GM23338 (cell line): ENCODE data around the gene KATNAL1. TPM values are rescaled to one million over a fixed set of nuclear protein-coding genes. Genes with fewer than 3 reads are reported as not detected.

Source experiments
- ATAC-seq: fragments of 200-7000 bp; cut with Tn5 transposase; 3 replicates; pipeline ENCODE4 v1.9.1; 2020
- DNase-seq: peaks from one replicate; pipeline ENCODE4 v3.0.0-alpha.2; 2015; ENCODE audit warnings: low spot score
- H2AFZ ChIP-seq: fragments of 200-600 bp; sonication (generic); 2 replicates; pipeline ENCODE4 v1.8.0; 2016; ENCODE audit warnings: antibody characterized with exemption, mild to moderate bottlenecking, moderate library complexity
- H3F3A ChIP-seq: fragments of 200-600 bp; sonication (generic); replicated peaks from 2 replicates; pipeline ENCODE4 v1.8.0; 2017; ENCODE audit warnings: antibody characterized with exemption, mixed run types, low read depth
- H3K27ac ChIP-seq: fragments of 200-600 bp; sonication (generic); 2 replicates; pipeline ENCODE4 v1.6.1; 2016; ENCODE audit warnings: low read depth
- H3K27me3 ChIP-seq: fragments of 200-600 bp; sonication (generic); 2 replicates; pipeline ENCODE4 v1.8.0; 2016; ENCODE audit warnings: mild to moderate bottlenecking, mixed run types, moderate library complexity; ENCODE audit not compliant: insufficient read depth
- H3K36me3 ChIP-seq: fragments of 200-600 bp; sonication (generic); 2 replicates; pipeline ENCODE4 v1.8.0; 2016; ENCODE audit warnings: mild to moderate bottlenecking; ENCODE audit not compliant: insufficient read depth
- H3K4me1 ChIP-seq: fragments of 200-600 bp; sonication (generic); 2 replicates; pipeline ENCODE4 v1.8.0; 2016; ENCODE audit warnings: mild to moderate bottlenecking, moderate library complexity; ENCODE audit not compliant: insufficient read depth
- H3K4me2 ChIP-seq: fragments of 200-600 bp; sonication (generic); 2 replicates; pipeline ENCODE4 v1.7.1; 2017; ENCODE audit warnings: mixed run types
- H3K4me3 ChIP-seq: fragments of 200-600 bp; sonication (generic); 2 replicates; pipeline ENCODE4 v1.6.1; 2016; ENCODE audit warnings: mixed run types
- H3K79me2 ChIP-seq: fragments of 200-600 bp; sonication (generic); replicated peaks from 2 replicates; pipeline ENCODE4 v1.8.0; 2017; ENCODE audit warnings: mild to moderate bottlenecking; ENCODE audit not compliant: insufficient read depth
- H3K9me2 ChIP-seq: fragments of 200-600 bp; sonication (generic); 2 replicates; pipeline ENCODE4 v1.8.0; 2017; ENCODE audit not compliant: insufficient read depth
- H4K20me1 ChIP-seq: fragments of 200-600 bp; sonication (generic); replicated peaks from 2 replicates; pipeline ENCODE4 v1.8.0; 2017; ENCODE audit warnings: mild to moderate bottlenecking; ENCODE audit not compliant: insufficient read depth
- H3K27ac Mint-ChIP-seq: 2 replicates; pipeline ENCODE4 v1.8.0; 2020; ENCODE audit warnings: inconsistent platforms, mild to moderate bottlenecking, moderate library complexity, mixed read lengths
- H3K27me3 Mint-ChIP-seq: 3 replicates; pipeline ENCODE4 v1.8.0; 2022; ENCODE audit warnings: low read depth, mild to moderate bottlenecking, moderate library complexity, mixed read lengths, inconsistent platforms; ENCODE audit not compliant: insufficient read depth, poor library complexity
- H3K36me3 Mint-ChIP-seq: 3 replicates; pipeline ENCODE4 v1.8.0; 2021; ENCODE audit warnings: low read depth, mild to moderate bottlenecking, inconsistent platforms, moderate library complexity, mixed read lengths
- H3K4me1 Mint-ChIP-seq: 3 replicates; pipeline ENCODE4 v1.8.0; 2020; ENCODE audit warnings: mild to moderate bottlenecking, inconsistent platforms, mixed read lengths
- H3K4me3 Mint-ChIP-seq: 3 replicates; pipeline ENCODE4 v1.8.0; 2021; ENCODE audit warnings: moderate library complexity, mild to moderate bottlenecking, inconsistent platforms, mixed read lengths
- H3K9me3 Mint-ChIP-seq: 3 replicates; pipeline ENCODE4 v1.8.0; 2020; ENCODE audit warnings: moderate library complexity, mild to moderate bottlenecking, inconsistent platforms, mixed read lengths
- CREB1 ChIP-seq: fragments of 250-450 bp; sonication (Bioruptor Pico); IDR thresholded peaks from 2 replicates; pipeline ENCODE4 v1.5.0; 2020; ENCODE audit warnings: low read depth, mild to moderate bottlenecking, moderate library complexity
- EZH2 ChIP-seq: fragments of 200-600 bp; sonication (generic); IDR thresholded peaks from one replicate; pipeline ENCODE4 v1.8.0; 2017; ENCODE audit warnings: antibody characterized with exemption, mild to moderate bottlenecking, low read depth; ENCODE audit not compliant: unreplicated experiment
- EZH2phosphoT487 ChIP-seq: fragments of 200-600 bp; sonication (generic); IDR thresholded peaks from one replicate; pipeline ENCODE4 v1.8.1; 2018; ENCODE audit warnings: antibody characterized with exemption; ENCODE audit not compliant: unreplicated experiment
- JUNB ChIP-seq: IDR thresholded peaks from one replicate; pipeline ENCODE4 v1.6.1; 2016; ENCODE audit warnings: antibody characterized with exemption; ENCODE audit not compliant: unreplicated experiment
- NANOG ChIP-seq: IDR thresholded peaks from 2 replicates; pipeline ENCODE4 v1.6.1; 2016; ENCODE audit warnings: antibody characterized with exemption, borderline replicate concordance
- POLR2AphosphoS5 ChIP-seq: IDR thresholded peaks from 2 replicates; pipeline ENCODE4 v1.6.1; 2016; ENCODE audit warnings: antibody characterized with exemption, low read depth
- STAT1 ChIP-seq: IDR thresholded peaks from one replicate; pipeline ENCODE4 v1.6.1; 2016; ENCODE audit warnings: antibody characterized with exemption; ENCODE audit not compliant: unreplicated experiment
- ZNF114 ChIP-seq: fragments of 250-450 bp; sonication (Bioruptor Pico); IDR thresholded peaks from 2 replicates; pipeline ENCODE4 v1.5.0; 2020; ENCODE audit warnings: mild to moderate bottlenecking, moderate library complexity
- ZNF331 ChIP-seq: fragments of 250-450 bp; sonication (Bioruptor Pico); IDR thresholded peaks from 2 replicates; pipeline ENCODE4 v1.5.0; 2020; ENCODE audit warnings: low read depth, mild to moderate bottlenecking, moderate library complexity
- polyA plus RNA-seq: library from polyadenylated mRNA; unstranded; fragments of >200 nt; fragmentation: Nextera tagmentation; extraction: Ambion mirVana; gene quantifications from 2 replicates; pipeline ENCODE4 v1.2.1, GENCODE V29; 2016
- total RNA-seq: library from RNA; depleted of rRNA; stranded (reverse); fragments of >200 nt; shearing (Covaris generic); gene quantifications from 2 replicates; pipeline ENCODE4 v1.2.3, GENCODE V29; 2014
- TF ChIP-seq, protein P1 (sequence below): IDR thresholded peaks from 2 replicates; pipeline ENCODE4 v1.6.1; 2016; ENCODE audit warnings: antibody characterized with exemption
- TF ChIP-seq, protein P2 (sequence below): IDR thresholded peaks from one replicate; pipeline ENCODE4 v1.6.1; 2018; ENCODE audit warnings: antibody characterized with exemption; ENCODE audit not compliant: unreplicated experiment
- TF ChIP-seq, protein P3 (sequence below), 2 experiments: fragments of 200-600 bp in 1 of 2; sonication (generic) in 1 of 2; conservative IDR thresholded peaks; 2 replicates each; pipeline versions ENCODE4 v1.5.1 to v1.6.1; 2016 to 2017; ENCODE audit warnings: antibody characterized with exemption in 2 of 2, low read depth in 2 of 2, mild to moderate bottlenecking in 2 of 2, moderate library complexity in 1 of 2
- TF ChIP-seq, protein P4 (sequence below): fragments of 250-450 bp; sonication (Bioruptor Pico); IDR thresholded peaks from 2 replicates; pipeline ENCODE4 v1.5.0; 2020; ENCODE audit warnings: mild to moderate bottlenecking, moderate library complexity

KATNAL1 gene
- total and polyA plus RNA-seq, 2 experiments from 2014 or later = 6.1 to 11.5 TPM

DNA sequence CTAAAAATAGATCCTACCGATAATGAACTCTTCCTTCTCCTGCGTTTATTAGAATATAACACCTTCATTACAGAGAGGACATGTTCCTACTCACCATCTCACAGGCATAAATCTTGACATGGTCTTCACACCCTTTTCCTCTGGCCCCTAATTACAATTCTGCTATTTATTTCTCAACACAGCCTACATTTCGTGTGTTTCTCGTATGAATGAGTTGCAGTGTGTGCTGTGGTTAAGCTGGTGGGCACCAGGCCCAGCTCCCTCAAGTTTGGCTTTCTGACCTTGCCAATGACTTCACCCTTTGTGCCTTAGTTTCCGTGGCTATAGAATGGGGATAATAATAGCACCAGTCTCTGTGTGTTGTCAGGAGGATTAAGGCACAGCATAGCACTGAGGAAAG lies 12.3 kb upstream of the KATNAL1 start:
- Mint-ChIP-seq H3K4me1 (no peaks in the 10 kb centered on the region; the same call in 2 of the 3 replicates), H3K36me3 (no peaks in the 10 kb centered on the region), H3K9me3 (no peaks in the 10 kb centered on the region), H3K27me3 (peaks cover 2% of the 10 kb centered on the region), H3K4me3 (no peak overlapping the region), H3K27ac (no peak overlapping the region)
- no peaks in the 10 kb centered on the region for H3K79me2 ChIP-seq
- no peaks in the 10 kb centered on the region for H3F3A ChIP-seq
- H3K4me2 ChIP-seq = no peak overlapping the region
- no peaks in the 10 kb centered on the region for H3K27me3 ChIP-seq
- H2AFZ ChIP-seq = no peak overlapping the region
- ATAC-seq = no peak
- H3K36me3 ChIP-seq = no peaks in the 10 kb centered on the region
- DNase-seq = no peak
- H3K27ac ChIP-seq = no peak overlapping the region
- no peak overlapping the region for H3K4me3 ChIP-seq
- H3K4me1 ChIP-seq = no peaks in the 10 kb centered on the region
- TF ChIP-seq ZNF331 (CRISPR knock-in tag) = no peak
- no peak for TF ChIP-seq CREB1
- TF ChIP-seq, protein P1, sequence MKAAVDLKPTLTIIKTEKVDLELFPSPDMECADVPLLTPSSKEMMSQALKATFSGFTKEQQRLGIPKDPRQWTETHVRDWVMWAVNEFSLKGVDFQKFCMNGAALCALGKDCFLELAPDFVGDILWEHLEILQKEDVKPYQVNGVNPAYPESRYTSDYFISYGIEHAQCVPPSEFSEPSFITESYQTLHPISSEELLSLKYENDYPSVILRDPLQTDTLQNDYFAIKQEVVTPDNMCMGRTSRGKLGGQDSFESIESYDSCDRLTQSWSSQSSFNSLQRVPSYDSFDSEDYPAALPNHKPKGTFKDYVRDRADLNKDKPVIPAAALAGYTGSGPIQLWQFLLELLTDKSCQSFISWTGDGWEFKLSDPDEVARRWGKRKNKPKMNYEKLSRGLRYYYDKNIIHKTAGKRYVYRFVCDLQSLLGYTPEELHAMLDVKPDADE = no peak
- no peak for TF ChIP-seq EZH2
- no peak for TF ChIP-seq STAT1
- no peak for TF ChIP-seq JUNB
- no peak for TF ChIP-seq EZH2phosphoT487
- TF ChIP-seq, protein P2, sequence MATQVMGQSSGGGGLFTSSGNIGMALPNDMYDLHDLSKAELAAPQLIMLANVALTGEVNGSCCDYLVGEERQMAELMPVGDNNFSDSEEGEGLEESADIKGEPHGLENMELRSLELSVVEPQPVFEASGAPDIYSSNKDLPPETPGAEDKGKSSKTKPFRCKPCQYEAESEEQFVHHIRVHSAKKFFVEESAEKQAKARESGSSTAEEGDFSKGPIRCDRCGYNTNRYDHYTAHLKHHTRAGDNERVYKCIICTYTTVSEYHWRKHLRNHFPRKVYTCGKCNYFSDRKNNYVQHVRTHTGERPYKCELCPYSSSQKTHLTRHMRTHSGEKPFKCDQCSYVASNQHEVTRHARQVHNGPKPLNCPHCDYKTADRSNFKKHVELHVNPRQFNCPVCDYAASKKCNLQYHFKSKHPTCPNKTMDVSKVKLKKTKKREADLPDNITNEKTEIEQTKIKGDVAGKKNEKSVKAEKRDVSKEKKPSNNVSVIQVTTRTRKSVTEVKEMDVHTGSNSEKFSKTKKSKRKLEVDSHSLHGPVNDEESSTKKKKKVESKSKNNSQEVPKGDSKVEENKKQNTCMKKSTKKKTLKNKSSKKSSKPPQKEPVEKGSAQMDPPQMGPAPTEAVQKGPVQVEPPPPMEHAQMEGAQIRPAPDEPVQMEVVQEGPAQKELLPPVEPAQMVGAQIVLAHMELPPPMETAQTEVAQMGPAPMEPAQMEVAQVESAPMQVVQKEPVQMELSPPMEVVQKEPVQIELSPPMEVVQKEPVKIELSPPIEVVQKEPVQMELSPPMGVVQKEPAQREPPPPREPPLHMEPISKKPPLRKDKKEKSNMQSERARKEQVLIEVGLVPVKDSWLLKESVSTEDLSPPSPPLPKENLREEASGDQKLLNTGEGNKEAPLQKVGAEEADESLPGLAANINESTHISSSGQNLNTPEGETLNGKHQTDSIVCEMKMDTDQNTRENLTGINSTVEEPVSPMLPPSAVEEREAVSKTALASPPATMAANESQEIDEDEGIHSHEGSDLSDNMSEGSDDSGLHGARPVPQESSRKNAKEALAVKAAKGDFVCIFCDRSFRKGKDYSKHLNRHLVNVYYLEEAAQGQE = no peak
- no peak for TF ChIP-seq NANOG
- TF ChIP-seq POLR2AphosphoS5 = no peak
- TF ChIP-seq ZNF114 (CRISPR knock-in tag) = no peak
- TF ChIP-seq, protein P3, sequence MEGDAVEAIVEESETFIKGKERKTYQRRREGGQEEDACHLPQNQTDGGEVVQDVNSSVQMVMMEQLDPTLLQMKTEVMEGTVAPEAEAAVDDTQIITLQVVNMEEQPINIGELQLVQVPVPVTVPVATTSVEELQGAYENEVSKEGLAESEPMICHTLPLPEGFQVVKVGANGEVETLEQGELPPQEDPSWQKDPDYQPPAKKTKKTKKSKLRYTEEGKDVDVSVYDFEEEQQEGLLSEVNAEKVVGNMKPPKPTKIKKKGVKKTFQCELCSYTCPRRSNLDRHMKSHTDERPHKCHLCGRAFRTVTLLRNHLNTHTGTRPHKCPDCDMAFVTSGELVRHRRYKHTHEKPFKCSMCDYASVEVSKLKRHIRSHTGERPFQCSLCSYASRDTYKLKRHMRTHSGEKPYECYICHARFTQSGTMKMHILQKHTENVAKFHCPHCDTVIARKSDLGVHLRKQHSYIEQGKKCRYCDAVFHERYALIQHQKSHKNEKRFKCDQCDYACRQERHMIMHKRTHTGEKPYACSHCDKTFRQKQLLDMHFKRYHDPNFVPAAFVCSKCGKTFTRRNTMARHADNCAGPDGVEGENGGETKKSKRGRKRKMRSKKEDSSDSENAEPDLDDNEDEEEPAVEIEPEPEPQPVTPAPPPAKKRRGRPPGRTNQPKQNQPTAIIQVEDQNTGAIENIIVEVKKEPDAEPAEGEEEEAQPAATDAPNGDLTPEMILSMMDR (conservative IDR thresholded peaks at IDR 0.05; ENCODE audit: low read depth in 2 of 2) = no peak
- TF ChIP-seq, protein P4, sequence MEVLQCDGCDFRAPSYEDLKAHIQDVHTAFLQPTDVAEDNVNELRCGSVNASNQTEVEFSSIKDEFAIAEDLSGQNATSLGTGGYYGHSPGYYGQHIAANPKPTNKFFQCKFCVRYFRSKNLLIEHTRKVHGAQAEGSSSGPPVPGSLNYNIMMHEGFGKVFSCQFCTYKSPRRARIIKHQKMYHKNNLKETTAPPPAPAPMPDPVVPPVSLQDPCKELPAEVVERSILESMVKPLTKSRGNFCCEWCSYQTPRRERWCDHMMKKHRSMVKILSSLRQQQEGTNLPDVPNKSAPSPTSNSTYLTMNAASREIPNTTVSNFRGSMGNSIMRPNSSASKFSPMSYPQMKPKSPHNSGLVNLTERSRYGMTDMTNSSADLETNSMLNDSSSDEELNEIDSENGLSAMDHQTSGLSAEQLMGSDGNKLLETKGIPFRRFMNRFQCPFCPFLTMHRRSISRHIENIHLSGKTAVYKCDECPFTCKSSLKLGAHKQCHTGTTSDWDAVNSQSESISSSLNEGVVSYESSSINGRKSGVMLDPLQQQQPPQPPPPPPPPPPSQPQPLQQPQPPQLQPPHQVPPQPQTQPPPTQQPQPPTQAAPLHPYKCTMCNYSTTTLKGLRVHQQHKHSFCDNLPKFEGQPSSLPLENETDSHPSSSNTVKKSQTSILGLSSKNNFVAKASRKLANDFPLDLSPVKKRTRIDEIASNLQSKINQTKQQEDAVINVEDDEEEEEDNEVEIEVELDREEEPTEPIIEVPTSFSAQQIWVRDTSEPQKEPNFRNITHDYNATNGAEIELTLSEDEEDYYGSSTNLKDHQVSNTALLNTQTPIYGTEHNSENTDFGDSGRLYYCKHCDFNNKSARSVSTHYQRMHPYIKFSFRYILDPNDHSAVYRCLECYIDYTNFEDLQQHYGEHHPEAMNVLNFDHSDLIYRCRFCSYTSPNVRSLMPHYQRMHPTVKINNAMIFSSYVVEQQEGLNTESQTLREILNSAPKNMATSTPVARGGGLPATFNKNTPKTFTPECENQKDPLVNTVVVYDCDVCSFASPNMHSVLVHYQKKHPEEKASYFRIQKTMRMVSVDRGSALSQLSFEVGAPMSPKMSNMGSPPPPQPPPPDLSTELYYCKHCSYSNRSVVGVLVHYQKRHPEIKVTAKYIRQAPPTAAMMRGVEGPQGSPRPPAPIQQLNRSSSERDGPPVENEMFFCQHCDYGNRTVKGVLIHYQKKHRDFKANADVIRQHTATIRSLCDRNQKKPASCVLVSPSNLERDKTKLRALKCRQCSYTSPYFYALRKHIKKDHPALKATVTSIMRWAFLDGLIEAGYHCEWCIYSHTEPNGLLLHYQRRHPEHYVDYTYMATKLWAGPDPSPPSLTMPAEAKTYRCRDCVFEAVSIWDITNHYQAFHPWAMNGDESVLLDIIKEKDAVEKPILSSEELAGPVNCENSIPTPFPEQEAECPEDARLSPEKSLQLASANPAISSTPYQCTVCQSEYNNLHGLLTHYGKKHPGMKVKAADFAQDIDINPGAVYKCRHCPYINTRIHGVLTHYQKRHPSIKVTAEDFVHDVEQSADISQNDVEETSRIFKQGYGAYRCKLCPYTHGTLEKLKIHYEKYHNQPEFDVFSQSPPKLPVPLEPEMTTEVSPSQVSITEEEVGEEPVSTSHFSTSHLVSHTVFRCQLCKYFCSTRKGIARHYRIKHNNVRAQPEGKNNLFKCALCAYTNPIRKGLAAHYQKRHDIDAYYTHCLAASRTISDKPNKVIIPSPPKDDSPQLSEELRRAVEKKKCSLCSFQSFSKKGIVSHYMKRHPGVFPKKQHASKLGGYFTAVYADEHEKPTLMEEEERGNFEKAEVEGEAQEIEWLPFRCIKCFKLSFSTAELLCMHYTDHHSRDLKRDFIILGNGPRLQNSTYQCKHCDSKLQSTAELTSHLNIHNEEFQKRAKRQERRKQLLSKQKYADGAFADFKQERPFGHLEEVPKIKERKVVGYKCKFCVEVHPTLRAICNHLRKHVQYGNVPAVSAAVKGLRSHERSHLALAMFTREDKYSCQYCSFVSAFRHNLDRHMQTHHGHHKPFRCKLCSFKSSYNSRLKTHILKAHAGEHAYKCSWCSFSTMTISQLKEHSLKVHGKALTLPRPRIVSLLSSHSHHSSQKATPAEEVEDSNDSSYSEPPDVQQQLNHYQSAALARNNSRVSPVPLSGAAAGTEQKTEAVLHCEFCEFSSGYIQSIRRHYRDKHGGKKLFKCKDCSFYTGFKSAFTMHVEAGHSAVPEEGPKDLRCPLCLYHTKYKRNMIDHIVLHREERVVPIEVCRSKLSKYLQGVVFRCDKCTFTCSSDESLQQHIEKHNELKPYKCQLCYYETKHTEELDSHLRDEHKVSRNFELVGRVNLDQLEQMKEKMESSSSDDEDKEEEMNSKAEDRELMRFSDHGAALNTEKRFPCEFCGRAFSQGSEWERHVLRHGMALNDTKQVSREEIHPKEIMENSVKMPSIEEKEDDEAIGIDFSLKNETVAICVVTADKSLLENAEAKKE (CRISPR knock-in tag) = no peak
- H3K9me2 ChIP-seq = no peaks in the 10 kb centered on the region
- 0 out of 2 replicates have a peak, but pooled peaks cover 6% of the 10 kb centered on the region for H4K20me1 ChIP-seq
